GM18511 (cell line): ENCODE measurements around the gene CCL20.
A peak's percentile ranks its signal among the peaks of the same experiment; 100 is the strongest.

Experiments used
- ATAC-seq: cut with Tn5 transposase; IDR thresholded peaks from one replicate; pipeline ENCODE4 v1.9.1; 2021; ENCODE audit warnings: mild to moderate bottlenecking, moderate library complexity; ENCODE audit not compliant: unreplicated experiment

CCL20 gene

DNA sequence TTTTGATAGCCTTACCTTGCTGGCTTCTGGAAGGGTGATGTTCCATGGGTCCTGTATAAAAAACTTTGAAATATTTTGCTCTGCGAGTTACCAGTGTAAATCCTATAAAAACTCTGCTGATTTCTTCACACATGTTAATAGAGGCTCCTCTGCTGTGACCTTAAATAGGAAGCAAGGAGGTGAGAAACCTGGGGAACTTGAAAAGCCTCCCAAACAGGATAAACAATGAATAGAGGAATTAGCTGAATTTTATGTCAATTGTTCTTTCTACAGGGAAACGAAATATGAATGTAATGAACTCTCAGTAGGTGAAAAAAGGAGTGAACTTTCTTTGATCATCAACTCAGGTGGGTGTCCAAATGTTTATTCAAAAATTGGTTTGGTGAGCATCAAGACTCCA is 10.8 kb upstream of the CCL20 start:
- ATAC-seq, result no peak

GRCh38 chr2:227804975-227805374 is 8.7 kb upstream of the CCL20 start:
- ATAC-seq, result peak; percentile 51

DNA sequence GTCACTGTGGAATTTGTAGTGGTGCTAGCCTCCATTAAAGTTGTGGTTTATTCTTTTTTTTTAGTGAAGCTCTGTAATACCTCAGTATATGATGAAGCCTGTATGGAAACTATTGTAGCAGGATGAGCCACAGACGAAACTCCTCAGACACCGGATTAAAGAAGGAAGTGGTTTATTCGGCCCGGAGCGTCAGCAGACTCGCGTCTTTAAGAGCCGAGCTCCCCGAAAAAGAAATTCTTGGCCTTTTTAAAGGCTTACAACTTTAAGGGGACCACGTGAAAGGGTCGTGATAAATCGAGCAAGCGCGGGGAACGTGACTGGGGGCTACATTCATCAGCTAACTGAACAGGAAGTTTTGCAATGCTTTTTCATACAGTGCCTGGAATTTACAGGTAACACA is 8.1 kb upstream of the CCL20 start:
- peak; percentile 70 for ATAC-seq

DNA sequence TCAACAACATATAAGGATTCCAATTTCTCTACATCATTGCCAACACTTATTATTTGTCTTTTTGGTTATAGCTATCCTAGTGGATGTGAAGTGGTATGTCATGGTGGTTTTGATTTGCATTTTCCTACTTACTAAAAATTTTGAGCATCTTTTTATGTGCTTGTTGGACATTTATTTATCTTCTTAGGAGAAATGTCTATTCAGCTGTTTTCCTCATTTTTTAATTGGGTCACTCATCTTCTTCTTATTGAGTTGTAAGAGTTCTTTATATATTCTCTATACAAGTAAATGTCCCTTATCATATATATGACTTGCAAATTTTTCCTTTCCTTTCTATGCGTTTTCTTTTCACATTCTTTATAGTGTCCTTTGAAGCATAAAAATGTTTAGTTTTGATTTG is 4.7 kb upstream of the CCL20 start:
- ATAC-seq, result no peak

GRCh38 chr2:227812001-227812400 is 1.6 kb upstream of the CCL20 start:
- ATAC-seq, result no peak

DNA sequence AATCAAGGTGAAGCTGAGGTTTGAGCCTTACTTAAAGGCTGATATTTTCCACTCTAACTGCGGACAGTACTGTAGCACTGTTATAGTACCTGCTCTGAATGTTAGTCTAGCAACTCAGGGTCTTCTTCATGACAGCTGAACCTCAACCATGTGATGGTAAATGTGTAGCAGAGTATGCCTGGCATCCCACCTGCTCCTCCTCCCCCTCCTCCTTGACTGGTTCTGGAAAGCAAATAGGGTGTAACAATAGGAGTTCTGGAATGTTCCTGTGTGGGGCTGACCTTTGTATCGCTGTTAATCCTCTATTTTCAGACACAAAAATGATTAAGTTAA is 447 bp upstream of the CCL20 start:
- ATAC-seq, result no peak

- no peak for ATAC-seq
These were observed 1.4 kb downstream of the CCL20 start for GRCh38 chr2:227815066-227815465.

GRCh38 chr2:227816507-227817294 is 3.1 kb downstream of the CCL20 start:
- no peak for ATAC-seq

- ATAC-seq, result no peak
These were observed 3.7 kb downstream of the CCL20 start for GRCh38 chr2:227817336-227817735.

DNA sequence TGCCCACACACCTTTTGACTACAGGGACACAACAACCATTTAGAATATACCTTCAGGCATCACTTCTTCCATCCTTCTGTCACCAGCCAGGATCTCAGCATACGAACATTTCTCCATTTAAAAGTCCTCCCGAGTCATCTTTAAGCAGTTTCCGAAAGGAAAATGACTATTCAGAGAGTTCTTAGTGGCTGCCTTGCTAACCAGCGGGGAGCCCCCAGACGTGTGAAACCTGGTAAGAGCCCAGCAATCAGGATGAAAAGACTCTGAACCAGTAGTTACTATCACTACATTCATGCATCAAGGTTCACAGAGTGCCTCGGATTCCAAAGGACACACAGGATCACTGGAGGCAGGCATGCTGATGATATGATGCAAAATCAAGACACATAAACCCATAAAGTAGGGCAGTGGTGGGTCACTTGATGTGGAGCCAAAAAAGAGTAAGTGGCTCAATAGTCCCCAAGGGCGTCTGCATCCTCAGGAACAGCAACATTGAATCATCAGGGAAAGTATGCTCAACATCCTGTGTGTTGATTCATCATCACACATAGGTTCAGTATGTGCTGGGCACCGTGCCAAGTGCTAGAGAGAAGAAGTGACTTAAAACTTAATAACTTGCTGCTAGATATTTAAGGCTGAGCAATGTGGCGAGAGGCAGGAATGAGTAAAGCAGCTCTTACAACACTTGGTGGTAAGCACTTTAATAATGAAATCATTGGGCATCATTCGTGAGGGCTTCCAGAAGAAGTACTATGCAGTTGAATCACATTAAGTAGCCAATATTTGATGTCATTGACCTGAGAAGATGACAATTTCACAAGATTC is 4.4 kb downstream of the CCL20 start:
- peak; percentile 76 for ATAC-seq

DNA sequence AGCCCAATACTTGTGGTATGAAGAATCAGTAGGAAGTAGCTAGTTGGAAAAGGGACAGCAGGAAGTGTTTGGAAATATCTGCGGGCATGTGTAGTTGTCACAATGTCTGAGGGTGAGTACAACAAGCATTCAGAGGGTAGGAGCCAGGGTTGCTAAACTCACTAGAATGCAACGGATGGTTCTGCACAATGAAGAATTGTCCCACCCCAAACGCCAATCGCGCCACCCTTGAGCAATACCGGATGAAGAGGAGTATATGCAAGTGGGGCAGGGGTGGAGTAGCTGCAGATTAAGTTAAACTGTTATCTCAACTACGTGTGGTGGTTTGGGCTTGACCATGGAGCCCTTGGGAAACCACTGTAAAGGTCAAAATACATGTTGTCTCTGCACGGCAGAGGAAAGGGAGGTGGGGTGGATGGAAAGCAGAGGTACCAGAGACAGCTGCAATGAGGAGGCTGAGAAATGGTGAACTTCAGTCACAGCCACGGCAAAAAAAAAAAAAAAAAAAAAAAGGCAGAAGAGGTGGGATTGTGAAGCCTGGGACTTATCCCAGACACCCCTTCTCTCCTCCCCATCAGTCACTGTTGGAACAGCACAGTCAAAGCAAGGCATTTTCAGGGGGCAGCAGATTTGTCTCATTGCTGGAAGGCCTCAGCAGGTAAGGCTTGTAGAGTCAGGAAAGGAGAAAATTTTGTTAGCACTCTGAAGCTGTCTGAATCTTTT is 5.2 kb downstream of the CCL20 start:
- ATAC-seq, result no peak

DNA sequence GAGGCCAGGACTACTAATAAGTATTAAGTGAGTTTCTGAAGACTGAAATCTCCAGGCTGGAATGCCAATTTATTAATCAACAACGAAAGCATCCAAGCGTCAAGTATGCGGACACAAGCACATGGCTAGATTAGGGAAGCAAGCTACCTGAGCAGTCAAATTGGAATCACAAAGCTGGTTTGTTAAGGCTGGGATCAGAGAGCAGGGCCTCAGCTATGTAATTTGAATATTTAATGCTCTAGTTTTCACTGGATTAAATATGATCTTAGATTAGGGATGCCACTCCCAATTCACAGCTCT is 5.7 kb downstream of the CCL20 start:
- ATAC-seq, result no peak

GRCh38 chr2:227821043-227821942 is 7.7 kb downstream of the CCL20 start:
- no peak for ATAC-seq

DNA sequence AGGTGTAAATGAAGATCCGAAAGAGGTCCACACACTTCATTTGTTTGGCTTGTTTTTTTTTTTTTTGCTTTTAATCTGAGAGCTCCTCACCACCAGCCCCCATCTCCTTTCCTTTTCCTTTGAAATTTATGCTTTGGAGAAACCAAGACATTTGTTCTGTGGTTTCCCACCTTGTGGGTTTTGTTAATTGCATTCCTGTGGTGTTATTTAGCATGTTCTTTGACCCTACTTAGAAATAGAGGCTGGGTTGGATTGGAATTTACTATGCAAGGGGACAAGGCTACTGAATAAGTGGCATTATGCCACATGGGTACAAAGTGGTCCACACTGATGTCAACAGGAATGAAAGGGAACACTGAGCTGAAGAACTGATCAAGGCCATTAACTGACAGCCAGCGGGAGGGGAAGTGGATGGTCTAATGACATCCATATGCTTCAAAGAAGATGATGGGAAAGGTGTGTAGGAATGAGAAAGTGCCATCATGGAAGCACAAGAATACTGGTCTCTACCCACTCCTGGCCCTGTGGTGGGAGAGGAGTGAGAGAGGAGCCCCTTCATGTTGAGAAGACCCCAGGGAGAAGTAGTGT is 8.9 kb downstream of the CCL20 start:
- ATAC-seq, result no peak

DNA sequence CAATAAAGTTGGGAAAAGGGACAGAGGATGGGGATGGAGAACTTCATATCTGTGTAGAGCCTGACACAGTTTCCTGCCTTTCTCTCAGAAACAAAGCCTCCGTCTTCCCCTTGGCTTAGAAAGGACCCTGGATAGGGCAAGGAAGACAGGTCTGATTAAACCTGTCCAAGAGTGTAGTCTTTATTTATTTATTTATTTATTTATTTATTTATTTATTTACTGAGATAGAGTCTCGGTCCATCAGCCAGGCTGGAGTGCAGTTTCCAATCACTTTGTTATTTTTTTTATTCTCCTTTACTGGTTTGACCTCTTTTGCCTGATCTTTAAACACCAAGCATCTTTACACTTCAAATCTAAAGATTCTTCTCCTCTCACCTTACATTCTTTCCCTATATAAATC is 10.3 kb downstream of the CCL20 start:
- no peak for ATAC-seq

- no peak for ATAC-seq
These were observed 11.1 kb downstream of the CCL20 start for GRCh38 chr2:227824711-227825110.

- no peak for ATAC-seq
These were observed 12.4 kb downstream of the CCL20 start for GRCh38 chr2:227826019-227826521.

DNA sequence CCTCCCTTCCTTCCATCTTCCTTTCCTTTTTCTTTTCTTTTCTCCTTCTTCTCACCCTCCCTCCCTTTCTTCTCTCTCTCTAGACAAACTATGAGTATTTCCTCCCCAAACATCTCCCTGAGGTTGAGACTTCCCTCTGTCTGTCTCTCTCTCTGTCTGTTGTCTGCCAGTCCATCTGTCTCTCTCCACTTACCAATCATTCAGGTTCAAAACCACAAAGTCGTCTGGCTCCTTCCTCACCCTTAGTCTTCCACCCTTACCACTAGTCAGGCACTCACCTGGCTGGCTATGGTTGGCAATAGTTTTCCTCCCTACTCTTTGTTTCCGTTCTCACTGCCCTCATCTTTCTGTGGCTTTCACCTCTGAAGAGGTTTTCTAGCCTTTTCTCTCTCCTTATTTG is 12.9 kb downstream of the CCL20 start:
- ATAC-seq, result no peak

DNA sequence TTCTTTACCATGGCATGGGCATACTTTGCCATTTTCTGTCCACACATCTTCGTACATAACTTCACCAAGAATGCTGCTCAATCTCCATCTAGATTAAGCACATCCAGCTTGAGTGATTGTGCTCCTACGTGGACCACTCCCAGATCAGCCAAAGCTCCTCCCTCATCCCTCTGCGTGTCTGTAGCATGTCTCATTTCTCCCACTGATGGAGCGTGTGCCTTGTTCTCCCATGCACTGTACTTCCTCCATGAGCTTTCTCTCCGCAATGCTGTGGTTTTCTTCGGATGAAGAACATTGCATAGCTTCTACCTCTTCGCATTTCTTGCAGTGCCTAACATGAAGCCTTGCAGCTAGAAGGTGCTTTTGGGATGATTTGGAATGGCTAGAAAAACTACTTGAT is 13.5 kb downstream of the CCL20 start:
- no peak for ATAC-seq

DNA sequence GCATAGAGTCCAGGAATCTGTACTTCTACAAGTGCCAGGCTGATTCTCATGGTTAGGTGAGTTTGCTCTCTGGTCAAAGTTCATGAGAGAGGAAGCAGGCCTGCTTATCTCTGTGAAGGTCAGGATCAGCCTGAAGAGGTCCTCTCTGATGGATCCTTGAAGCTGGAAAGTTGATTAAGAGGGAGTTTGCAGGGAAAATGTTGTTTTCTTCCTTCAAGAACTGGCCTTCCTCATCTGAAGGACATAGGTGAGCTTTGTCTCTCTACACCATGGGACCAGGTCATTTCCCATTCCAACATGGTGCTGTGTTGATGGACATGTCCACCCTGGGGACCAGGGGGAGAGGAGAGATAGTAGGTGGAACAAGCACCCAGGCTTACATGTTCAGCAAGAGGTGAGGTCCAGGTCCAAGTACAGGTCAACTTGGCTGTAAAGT is 14.9 kb downstream of the CCL20 start:
- no peak for ATAC-seq
